A172 (cell line): ENCODE measurements around the gene EBF4. TPM values are rescaled to one million over a fixed set of nuclear protein-coding genes. Genes with fewer than 3 reads are reported as not detected.
"Not testable (repeated sequence)": the region's sequence is repeated elsewhere in the genome, so short reads cannot be mapped to it uniquely, and the experiment has no call there.

Experiments used
- DNase-seq: peaks from one replicate; pipeline ENCODE4 v3.0.0-alpha.2; 2015; ENCODE audit warnings: low spot score
- total RNA-seq: library from RNA; depleted of rRNA; stranded (reverse); fragments of >200 nt; shearing (Covaris generic); gene quantifications from 2 replicates; pipeline ENCODE4 v1.2.3, GENCODE V29; 2014

EBF4 gene
- total RNA-seq, 1 experiment from 2014 or later: 5.2 TPM

DNA sequence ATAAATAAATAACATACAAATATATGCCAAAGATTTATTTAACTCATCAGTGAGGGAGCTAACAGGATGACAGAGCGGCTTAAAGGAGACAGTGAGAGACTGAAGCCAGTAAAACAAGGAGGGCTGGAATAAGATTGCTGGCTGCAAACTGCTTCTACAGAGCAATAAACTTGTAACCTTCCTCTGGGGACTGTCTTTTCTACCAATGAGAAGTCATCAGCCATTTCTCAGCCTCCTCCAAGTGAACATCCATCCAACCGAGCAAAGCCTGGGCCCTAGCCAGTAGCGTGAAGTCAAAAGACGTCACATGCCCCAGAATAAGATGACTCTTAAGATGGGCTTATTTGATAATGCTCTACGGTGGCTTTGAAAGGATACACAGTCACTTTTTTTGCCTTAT is 65.4 kb downstream of the EBF4 start:
- DNase-seq: no peak

DNA sequence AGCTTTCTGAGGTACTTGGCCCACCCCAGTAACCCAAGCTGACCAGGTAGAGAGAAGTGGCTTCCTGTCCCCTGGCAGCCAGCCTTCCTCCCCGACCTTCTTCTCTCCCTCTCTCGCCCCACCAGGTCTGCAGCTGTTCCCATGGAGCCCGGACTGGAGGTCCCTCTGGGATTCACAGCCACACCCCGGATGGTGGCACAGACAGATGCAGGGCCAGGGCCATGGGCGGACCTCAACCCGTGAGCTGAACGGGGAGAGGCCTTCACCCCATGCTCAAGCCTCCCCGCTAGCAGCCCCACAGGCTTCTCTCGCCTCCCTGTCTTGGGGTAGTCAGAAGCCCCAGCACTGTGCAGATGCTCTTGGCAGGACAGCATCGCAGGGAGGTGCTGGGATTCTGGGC is 66.6 kb downstream of the EBF4 start:
- DNase-seq: no peak

DNA sequence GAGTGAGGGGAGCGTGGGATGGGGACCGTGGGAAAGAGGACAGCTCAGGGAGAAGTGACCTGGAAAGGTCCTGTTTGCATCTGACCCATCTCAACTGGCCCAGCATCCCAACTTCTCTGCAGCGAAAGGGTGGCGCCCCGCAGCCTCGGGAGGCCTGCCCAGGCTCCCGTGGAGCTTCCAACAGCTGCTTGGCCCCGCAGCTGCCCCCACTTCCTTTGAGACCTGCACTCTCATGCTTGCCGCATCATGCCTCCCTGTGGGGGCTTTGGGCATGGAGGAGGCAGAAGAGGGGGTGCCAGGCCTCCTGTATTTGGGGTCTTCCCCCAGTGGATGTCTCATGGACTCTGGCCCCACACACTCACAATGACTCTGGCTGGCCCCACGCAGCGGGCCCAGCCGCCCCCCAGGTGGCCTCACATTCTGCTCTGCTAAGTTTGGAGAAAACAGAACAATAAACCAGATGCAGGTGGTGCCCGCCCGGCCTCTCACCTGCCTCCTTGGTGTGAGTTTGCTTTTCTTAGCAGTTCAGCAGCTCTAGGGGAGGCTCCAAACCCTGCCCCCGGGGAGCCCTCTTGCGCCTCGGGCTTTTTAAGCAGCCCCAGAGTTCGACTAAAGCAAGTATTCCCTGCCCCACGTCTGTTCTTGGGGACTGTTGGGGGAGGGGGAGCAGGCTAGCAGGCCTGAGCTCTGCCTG is 67.2 kb downstream of the EBF4 start:
- DNase-seq: no peak

DNA sequence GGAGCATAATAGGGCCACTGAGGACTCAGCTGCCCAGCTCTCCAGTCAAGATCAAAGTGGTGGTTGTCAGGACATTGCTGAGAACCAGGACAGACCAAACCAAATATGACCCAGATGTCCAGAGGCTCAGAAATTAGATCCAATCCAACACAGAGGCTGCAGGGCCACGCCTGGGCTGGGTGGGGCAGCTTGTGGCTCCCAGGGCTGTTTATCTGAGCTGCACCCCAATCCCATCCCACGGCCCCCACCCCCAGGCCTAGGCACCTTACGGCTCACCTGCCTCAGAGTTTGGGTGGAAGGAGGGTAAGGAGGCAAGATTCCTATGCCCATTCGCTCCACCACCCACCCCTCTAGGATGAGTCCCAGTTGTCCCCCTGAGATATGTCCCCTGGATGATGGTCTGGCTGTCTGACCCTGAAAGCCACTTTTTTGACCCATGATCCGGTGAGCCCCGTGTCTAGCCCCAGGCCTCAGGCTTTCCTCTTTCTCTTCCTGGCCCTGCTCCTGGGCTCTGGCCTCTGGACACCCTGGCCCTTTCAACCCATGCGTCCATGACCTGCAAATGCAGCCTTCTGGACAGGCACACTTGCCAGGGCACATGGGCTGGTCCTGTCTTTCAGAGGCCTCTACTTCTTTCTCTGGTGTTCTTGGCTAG is 67.8 kb downstream of the EBF4 start:
- DNase-seq: no peak

DNA sequence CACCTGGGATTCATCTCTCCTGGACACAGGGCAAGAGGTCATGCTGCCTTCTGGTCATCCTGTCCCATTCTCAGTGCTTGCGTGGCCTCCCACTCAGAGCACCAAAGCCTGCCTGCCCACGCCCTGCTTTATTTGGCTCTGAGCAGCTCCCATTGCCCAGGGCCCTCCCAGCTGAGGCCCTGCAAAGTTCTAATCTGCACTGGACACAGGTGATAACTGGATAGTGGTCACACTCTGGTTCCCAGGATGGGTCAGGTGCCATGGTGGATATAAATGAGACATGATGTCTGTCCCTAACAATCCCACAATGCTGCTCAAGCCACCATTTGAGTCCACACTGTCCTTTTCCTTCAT is 68.3 kb downstream of the EBF4 start:
- no peak for DNase-seq

DNA sequence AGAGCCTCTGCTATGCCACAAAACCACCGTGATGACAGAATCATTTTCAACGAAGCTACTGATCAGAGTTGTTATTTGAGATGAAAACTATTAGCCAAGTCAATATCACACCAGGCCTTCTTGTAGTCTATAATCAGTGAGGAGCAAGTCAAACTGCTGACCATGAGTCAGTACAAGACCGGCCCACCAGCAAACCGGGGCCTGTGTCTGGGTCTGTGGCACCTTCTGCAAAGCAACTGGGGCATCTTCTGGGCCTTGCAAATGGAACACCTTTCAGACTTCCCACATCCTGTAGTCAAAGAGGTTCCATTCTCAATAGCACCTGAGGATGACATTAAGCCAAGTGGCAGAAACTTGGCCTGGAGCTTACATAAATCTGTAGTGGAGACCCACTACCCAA is 69.3 kb downstream of the EBF4 start:
- no peak for DNase-seq

DNA sequence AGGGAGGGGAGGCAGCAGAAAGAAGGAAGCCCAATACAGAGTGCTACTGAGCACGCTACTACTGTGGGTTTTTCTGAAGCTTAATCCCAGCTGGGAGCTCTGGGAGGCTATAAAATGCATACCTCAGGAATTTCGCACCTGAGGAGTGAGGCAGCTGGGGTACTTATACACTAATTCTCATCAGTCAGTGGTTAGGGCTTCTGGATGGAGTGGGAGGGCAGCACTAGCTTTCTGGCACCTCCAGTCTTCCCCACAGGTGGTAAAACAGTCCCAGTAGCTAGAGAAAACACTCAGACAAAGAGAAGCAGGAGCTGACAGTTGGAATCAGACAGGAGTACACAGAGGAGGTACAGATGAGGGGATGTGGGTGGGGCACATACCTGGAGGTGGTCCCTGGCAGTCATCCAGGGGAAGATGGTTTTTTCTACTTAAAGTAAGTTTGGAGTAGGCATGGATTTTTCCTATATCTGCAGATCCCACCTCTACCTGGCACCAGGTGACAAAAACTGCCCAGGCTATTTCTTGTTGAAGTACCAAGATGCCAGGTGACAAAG is 70.1 kb downstream of the EBF4 start:
- DNase-seq: no peak

DNA sequence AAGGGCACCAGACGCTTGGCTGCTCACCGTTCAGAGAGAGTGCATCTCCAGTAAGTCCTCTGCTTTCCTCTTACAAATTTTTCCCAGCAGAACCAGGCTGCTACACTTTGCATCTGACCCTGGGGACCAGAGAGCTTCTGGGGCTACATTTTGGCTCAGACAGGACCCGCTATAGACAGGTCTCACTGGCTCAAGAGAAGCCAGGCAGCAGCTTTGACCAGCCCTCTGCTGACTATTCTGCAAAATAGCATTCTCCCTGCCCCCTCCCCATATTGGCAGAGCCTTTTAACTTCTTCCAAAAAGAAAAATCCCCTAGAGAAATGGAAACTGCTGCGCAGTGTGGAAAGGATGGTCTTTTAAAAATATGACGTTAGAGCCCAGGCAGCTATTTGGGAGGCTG is 70.6 kb downstream of the EBF4 start:
- no peak for DNase-seq

DNA sequence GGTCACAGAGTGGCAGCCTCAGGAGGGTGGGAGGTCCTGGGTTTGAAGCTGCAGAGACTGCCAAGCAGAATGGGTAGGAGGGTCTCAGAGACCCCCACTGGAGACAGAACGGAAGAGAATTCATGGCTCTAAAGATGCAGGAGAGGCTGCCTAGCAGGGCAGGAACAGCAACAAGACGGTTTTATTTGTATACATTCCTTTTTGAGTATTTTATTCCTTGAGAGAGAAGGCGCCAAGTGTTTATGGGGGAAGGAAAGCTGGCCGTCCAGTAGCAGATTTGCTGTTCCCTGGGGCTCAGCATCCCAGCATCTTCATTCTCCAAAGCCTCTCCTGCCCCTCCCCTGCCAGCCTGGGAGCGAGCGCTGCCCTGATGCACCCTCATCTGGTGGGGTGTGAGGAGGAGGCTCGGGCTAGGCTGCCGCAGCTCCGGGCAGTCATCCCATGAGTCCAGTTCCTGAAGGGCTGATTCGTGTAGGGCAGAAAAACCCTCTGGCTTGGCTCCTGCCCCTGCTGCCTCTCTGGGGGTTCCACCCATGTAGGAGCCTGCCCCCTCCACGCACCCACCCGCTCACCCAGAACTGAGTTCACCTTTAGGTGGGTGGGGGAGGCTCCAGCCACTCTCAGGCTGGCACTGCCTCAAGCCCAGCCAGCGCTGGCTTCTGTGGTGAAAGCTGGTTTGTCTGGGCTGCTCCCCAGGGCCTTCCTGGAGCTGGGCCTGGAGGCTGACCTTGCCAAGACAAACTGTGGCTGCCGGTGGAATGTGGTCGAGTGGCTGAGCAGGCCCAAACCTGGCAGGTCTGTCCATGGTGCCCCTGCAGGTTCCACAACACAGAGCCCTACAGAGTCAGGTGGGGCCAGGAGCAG is 75.4 kb downstream of the EBF4 start:
- DNase-seq: peak; percentile 51

DNA sequence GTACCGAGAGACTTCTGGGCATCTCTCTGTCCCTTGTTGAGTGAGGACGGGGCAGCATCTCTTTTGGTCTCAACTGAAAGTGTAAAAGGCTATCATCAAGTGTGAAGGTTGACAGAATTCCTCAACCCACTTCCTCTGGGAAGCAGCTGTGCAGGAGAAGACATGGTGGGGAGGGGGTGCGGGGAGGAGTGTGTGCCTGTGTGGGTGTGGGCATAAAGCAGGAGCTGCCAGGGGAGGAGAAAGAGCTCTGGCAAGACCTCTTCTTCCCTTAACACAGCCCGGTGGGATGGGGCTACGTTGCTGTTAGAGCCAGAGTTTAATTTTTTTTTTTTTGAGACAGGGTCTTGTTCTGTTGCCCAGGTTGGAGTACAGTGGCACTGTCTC is 76.0 kb downstream of the EBF4 start:
- DNase-seq: no peak

DNA sequence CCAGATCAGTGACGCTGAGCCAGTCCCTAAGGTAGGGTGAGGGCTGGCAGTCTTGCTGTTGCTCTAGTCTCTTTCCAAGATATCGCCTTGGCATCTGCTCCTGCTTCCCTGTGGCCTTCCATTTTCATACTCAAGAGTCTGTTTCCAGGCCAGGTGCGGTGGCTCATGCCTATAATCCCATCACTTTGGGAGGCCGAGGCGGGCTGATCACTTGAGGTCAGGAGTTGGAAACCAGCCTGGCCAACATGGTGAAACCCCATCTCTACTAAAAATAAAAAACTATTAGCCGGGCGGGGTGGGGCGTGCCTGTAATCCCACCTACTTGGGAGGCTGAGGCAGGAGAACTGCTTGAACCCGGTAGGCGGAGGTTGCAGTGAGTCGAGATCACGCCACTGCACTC is 77.5 kb downstream of the EBF4 start:
- DNase-seq: not testable (repeated sequence)

DNA sequence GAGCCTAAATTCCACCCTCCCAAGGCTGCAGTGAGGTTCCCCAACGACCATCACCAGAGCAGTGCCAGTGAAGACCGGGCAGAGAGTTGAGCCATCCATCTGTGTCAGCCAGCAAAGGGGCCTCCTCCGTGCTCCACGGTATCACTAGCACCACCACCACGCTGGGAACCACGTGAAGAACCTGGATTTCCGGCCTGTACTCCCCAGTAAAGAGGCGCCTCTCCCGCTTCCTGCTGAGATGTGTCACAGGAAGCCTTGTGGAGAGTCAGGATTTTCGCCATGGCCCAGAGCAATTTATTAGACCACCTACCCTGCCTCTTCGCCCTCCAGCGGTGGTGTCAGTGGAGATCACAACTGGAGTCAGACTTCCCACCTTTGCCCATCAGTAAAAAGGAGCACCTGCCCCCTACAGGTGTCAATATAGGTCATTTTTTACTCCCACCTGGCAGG is 79.1 kb downstream of the EBF4 start:
- peak; percentile 52 for DNase-seq

DNA sequence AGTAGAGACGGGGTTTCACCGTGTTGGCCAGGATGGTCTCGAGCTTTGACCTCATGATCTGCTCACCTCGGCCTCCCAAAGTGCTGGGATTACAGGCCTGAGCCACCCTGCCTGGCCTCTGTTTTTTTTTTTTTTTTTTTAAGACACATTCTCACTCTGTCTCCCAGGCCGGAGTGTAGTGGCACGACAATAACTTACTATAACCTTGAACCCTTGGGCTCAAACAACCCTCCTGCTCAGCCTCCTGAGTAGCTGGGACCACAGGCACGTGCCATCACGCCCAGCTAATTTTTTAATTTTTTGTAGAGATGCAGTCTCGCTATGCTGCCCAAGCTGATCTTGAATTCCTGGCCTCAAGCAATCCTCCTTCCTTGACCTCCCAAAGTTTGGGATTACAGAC is 81.2 kb downstream of the EBF4 start:
- DNase-seq: no peak

DNA sequence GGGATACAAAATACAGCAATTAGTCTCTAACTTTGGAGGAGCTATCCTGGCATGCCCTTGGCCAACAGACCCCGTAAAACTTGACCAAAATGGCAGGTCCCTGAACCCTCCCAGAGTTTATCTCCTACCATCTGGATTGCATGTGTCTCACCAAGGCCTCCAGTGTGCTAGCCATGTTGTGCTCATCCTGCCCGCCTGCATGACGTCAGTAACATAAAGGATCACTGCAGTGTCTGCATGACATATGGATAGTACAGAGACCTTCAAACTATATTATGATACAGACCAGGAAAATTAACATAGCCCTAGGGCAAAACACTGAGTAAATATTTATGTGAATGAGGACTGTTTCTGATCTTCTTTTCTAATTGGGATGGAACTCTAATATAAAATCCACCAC is 82.6 kb downstream of the EBF4 start:
- no peak for DNase-seq

DNA sequence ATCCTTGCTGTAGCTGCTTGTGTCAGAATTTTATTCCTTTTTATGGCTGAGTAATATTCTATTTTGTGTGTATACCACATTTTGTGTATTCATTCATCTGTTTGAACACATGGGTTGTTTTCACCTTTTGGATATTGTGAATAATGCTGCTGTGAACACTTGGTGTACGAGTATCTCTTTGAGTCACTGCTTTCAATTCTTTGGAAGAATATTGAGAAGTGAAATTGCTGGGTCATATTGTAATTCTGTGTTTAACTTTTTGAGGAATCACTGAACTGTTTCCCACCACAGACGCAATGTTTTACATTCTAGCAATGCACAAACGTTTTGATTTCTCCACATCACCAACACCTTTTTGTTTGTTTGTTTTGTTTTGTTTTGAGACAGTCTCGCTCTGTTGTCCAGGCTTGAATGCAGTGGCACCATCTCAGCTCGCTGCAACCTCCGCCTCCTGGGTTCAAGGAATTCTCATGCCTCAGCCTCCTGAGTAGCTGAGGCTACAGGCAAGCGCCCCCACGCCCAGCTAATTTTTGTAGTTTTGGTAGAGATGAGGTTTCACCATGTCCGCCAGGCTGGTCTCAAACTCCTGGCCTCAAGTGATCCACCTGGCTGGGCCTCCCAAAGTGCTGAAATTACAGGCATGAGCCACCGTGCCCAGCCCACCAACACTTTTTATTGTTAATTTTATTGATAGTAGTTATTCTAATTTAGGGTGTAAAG is 86.2 kb downstream of the EBF4 start:
- DNase-seq: no peak

DNA sequence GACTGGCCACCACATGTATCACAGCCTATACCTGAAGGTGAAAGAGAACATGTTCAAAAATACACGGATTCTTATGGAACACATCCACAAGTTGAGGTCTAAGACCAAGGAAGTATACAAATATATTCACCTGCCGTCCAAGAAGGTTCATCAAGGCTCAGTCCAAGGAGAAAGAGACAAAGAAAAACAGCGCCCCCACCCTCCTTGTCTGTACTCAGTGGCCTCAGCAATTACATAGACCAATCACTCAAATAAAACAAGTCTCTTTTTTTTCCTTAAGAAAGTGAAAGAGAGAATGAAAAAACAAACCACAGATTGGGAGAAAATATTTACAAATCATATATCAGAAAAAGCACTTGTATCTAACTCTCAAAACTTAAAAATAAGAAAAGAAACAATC is 88.4 kb downstream of the EBF4 start:
- DNase-seq: no peak

DNA sequence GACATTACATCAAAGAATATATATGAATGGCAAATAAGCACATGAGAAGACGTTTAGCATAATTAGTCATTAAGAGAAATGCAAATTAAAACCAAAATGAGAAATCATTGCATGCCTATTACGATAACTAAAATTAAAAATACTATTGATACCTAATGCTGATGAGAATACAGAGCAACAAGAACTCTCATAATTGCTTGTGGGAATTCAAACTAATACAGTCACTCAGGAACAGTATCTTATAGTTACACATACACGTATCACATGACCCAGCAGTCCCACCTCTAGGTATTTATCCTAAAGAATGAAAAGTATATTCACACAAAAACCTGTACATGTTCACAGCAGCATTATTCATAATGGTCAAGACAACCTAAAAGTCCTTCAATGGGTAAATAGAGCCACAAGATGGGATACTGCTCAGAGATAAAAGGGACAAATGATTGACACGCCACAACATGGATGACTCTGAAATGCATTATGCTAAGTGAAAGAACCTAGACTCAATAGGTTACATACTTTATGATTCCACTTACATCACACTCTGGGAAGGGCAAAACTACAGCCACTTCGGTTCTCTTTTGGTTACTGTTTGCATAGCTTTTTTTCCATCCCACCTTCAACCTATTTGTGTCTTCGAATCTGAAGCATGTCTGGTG is 91.5 kb downstream of the EBF4 start:
- no peak for DNase-seq

DNA sequence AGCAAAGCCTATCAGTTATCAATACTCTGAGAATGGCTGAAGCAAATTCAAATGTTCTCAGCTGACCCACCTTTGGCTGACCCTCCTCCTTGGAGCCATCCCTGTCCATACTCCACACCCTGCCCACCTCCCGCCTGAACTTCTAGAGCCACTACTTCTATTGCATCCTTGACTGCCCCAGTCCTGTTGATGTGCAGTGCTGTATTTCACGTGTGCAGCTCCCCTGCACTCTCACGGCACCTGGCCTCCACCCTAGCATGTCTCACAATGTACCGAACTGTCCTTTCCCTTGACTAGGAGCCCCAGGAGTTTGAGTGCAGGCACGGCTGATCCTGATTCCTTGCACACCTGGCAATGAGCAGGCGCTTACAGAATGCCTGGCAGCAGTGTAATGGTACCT is 100.9 kb downstream of the EBF4 start:
- no peak for DNase-seq

DNA sequence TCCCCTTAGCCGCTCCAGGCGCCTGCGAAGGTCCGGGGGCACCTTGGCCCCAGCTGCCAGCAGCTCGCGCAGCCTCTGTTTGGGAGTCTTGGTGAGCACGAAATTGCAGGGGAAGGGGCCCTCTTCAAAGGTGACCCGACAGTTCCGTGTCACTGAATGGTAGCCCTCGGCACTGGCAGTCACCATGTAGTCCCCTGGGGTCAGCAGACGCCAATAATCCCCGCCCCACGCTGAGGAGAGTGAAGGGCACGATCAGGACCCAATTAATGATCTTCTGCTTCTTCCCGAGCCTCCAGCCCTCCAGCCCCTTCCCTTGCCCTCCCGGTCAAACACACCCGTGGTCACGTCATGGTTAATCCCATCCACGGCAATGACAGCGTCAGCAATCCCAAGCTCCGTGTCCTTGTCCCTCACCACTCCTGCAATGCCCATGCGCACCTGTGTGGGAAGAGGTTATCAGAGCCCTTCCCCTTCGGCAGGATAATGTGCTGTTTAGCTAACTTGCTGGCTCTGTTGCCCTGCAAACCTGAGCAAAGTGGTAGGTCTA is 101.7 kb downstream of the EBF4 start:
- DNase-seq: no peak

DNA sequence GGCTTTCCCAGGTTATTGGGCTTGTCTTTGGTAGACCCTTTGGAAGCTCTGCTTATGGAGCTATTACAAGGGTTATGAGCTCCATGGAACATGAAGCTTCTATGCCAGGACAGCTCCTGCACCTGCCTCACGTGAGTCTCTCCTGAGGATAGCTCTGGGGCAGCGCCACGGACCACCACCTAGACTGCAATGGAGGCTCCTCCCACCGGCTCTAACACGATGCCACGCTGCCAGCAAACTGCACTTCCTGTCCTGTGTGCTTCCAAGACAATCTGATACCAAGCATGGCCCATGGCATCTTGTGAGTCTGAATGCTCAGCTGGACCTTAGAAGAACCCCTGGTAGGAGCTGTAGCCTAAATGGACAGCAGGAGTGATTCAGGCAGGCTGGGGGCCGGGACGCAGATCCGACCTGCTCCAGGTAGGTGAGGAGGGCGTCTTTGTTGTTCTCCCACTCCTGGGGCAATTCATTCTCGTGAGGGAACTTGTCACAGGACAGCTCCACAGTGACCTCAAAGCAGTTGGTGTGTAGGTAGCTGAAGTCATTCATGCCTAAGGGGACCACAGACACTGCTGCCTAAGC is 102.4 kb downstream of the EBF4 start:
- DNase-seq: no peak

DNA sequence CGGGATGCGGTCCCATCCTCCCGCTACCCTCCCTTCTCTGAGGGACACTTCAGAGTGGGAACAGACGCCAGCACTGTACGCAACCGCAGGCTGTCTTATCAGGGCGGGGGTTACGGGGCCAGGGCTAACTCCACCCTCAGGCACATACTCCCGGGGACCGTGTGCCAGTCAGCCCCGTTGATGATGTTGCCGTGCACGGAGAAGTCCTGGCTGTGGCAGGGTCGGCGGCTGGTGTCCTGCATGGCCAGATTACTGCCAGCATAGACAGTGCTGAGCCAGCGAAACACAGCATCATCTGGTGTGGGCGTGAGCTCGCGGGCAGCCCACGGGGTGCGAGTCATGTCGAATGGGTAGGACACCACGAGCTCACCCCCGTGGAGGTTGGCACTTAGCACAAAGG is 102.9 kb downstream of the EBF4 start:
- DNase-seq: no peak
